GM18867 (cell line): Measurements from ENCODE around the gene ASB3.
"Not testable (repeated sequence)": the region's sequence is repeated elsewhere in the genome, so short reads cannot be mapped to it uniquely, and the experiment has no call there.

Experiments
- ATAC-seq: cut with Tn5 transposase; IDR thresholded peaks from one replicate; pipeline ENCODE4 v1.9.1; 2021; ENCODE audit warnings: mild to moderate bottlenecking, moderate library complexity; ENCODE audit not compliant: unreplicated experiment

Gene ASB3

DNA sequence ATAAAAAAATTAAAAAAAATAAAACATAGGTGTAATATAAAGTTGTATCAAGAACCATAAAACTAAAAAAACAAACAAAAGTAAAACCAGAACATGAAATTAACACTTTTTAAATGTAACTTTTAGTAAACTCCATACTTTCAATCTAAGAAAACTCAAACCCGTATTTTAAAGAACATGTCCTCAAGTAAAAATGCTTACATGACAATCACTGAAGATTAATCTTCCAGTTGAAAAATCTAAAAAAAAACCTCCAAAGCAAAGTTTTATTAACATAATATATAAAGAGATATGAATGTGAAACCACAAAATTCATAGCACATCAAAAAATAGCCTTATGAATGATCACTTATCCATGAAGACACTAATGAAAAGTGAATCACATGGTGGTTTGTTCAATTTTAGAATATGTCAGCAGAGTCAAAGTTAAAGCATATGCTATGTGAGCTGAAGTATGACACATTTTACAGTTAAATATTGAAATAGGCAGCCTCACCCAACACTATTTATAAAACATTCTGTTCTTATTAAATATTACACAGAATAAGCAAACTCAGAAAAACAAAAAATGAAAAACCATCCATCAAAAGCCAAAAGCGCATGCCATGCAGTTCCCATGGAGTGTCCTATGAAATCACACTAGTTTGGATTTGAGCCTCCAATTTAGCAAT lies 42.2 kb downstream of the ASB3 start:
- ATAC-seq: no peak

- no peak for ATAC-seq
Observed at GRCh38 chr2:53740170-53740569, 46.6 kb downstream of the ASB3 start.

GRCh38 chr2:53739032-53739431 lies 47.7 kb downstream of the ASB3 start:
- ATAC-seq: no peak

- ATAC-seq: no peak
Observed at GRCh38 chr2:53737091-53737490, 49.7 kb downstream of the ASB3 start.

DNA sequence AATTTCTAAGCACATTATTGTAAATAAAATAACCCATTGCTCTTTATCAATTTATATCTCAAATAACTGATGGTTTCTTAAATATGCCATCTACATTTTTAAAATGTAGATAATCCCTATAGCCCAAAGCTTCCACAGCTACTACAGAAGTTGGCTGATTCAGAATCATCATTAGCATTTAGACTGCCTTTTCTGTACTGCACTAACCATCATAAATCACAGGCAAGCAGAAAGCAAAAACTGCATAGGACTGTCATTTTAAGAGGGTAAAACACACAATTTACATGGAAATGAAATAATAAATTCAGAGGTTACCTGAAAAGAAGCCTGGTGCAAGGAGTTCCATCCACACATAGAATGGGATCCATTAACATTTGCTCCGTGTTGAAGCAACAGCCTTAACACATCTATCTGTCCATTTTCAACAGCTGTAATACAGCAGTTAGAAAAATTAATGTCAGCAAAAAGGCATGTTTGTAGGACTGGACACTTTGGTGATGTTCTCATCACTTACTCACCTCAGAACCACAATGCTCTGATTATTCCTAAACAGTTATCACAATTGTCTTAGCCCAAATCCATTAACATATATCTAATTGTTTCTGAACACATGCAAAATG lies 57.5 kb downstream of the ASB3 start:
- ATAC-seq: no peak

- ATAC-seq: no peak
Observed at GRCh38 chr2:53727921-53728320, 58.8 kb downstream of the ASB3 start.

DNA sequence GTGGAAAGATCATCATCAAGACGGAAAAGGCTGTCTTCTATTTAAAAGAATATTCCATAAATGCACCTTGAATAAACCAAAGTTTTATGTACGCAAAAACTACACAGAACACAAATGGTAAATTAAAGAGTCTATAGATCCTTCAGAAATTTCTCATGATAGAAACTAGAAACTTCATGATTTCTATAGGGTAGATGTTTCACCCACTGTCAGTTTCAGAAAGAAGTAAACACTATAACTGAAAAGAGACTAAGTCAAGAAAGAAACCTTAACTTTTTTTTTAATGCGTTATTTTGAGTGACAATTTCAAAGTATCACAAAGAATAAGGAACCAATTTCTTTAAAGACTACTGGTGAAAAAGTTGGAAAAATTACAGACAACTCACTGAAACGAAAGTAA lies 61.1 kb downstream of the ASB3 start:
- ATAC-seq: no peak

DNA sequence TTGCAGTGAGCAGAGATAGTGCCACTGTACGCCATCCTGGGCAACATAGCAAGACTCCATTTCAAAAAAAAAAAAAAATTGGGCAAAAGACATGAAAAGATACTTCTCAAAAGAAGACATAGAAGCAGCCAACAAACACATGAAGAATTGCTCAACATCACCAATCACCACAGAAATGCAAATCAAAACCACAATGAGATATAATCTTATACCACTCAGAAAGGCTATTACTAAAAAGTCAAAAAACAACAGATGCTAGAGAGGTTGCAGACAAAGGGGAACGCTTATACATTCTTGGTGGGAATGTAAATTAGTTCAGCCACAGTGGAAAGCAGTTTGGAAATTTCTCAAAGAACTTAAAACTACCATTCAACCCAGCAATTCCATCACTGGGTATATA lies 62.2 kb downstream of the ASB3 start:
- ATAC-seq: no peak

GRCh38 chr2:53720944-53721343 lies 65.8 kb downstream of the ASB3 start:
- not testable (repeated sequence) for ATAC-seq

DNA sequence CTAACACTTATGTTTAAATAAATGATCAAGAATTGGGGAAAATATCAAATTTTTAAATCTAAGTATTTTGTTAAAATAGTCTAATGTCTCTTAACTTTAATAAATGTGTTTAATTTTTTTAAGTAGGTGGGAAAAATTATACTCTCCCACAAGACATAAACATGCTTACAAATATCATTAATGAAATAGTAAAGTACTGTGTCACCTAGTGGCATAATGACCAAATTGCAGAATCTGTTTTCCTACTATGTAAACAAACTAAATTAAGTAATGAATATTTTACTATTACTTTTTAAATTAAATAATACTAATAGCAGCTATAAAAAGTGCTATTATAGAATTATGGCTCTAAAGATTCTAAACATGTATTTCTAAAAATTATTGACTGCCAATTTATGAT lies 71.2 kb downstream of the ASB3 start:
- ATAC-seq: no peak

DNA sequence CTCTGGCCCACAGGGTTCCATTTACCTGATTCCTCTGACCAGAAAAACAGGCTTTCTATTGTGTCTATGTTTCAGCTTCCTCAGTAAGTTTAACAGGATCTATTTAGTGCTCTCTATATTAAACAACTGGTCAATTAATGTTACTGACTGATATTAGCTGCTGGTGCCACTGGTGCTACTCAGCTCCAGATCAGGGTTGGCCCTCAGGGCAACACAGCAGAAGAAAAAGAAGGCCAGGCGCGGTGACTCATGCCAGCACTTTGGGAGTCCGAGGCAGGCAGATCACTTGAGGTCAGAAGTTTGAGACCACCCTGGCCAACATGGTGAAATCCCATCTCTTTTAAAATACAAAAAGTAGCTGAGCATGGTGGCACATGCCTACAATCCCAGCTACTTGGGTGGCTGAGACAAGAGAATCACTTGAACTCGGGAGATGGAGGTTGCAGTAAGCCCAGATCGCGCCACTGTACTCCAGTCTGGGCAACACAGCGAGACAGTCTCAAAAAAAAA lies 75.4 kb downstream of the ASB3 start:
- ATAC-seq: no peak

DNA sequence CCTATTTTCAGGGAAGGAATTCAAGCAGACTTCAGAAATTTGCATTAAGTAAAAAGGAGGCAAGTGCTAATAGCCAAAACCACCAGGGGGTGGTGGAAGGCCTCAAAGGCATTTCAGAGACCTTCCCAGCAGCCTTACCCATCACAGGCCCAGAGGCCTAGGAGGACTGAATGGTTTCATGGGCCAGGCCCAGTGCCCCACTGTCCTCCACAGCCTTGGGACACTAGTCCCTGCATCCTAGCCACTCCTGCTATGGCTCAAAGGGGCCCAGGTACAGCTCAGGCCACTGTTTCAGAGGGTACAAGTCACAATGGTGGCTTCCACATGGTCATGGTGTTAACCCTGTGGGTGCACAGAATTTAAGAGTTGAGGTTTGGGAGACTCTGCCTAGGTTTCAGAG lies 77.8 kb downstream of the ASB3 start:
- ATAC-seq: no peak

- no peak for ATAC-seq
Observed at GRCh38 chr2:53701221-53701620, 85.5 kb downstream of the ASB3 start.

GRCh38 chr2:53697686-53698085 lies 89.1 kb downstream of the ASB3 start:
- no peak for ATAC-seq

DNA sequence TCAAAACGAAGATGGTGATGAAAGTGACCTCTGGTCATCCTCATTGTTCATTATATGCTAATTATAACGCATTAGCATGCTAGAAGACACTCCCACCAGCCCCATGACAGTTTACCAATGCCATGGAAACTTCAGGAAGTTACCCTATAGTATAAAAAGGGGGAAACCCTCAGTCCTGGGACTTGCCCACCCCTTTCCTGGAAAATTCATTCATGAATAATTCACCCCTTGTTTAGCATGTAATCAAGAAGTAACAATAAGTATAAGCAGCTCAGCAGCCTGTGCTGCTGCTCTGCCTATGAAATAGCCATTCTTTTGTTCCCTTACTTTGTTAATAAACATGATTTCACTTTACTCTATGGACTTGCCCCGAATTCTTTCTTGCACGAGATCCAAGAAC lies 89.7 kb downstream of the ASB3 start:
- no peak for ATAC-seq

DNA sequence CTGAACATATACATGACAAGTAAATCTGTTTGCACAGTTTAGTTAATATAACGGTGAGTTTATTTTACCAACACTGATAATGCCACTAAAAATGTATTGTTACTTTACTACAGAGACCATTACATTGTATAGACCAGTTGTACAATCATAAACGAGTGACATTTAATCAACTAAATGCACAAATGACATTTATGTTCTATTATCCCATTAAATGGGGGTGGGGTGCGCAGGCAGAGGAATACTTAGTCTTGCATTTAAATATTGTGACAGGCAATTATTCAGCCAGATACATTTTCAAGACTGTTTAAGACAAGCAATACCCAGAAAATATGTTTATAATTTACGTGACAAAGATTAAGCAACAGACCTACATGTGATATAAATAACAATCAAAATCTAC lies 91.2 kb downstream of the ASB3 start:
- no peak for ATAC-seq

GRCh38 chr2:53694096-53694771 lies 92.5 kb downstream of the ASB3 start:
- no peak for ATAC-seq

GRCh38 chr2:53690876-53691275 lies 95.9 kb downstream of the ASB3 start:
- no peak for ATAC-seq

DNA sequence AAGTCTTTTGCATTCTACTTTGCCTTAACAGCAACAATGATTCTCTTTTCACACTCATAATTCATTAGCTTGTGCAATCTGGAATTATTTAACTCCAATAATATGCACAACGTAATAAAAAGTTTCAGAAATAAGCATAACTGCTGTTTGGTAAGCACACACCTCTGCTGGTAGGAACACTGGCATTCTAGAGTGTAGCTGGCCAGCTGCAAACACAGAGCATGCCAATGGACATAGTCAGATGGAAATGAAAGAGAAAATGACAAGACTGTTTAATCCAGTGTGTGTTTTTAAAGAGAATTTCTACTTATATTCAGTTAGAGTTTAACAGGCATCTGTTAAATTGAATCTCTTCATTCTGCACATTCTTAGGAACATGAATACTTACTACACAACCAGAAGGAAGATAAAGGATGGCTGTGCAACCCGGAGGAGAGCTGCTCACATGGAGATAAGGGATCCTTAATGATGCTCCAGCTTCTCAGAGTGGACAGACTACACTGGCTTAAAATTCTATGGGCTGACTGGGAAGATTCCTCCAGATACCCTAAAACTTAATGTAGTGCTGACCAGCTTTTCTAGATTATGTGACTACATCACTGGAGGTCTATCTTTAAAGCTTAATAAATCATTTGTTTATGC lies 113.8 kb downstream of the ASB3 start:
- no peak for ATAC-seq

DNA sequence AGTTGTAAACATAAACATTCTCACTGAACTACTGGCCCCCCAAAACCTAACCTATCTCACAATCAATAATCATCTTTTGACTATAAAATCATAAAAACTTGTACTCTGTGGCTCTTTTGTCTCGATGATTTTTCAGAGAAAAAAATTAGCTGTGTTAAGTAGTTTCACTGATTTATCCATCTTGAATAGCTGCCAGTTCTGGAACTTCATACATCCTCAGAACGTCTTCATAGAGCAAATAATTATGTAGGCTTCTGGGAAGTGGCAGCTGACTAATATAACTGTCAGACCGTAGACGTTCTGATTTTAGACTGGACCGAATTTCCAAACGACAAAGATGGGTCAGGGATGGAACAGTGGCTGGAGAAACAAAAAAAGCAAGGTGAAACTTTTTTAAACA lies 116.4 kb downstream of the ASB3 start:
- no peak for ATAC-seq

DNA sequence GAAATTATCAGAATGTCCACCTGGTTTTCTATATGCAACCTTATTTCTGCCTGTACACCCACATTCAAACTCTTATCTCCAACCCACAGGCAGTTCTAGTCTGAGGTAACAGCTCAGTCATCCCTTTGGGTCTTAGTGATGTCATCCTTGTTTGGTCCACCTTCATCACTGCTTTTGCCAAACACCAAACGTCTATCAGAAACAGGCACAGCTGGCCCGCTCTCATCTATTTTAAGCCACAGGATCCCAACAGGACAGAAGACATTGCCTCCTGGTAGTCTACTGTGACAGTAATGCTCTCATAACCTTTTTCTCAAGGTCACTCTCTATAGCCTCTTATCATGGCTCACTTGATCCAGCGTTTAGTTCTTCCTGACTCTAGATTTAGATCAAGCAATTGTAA lies 118.1 kb downstream of the ASB3 start:
- ATAC-seq: no peak

DNA sequence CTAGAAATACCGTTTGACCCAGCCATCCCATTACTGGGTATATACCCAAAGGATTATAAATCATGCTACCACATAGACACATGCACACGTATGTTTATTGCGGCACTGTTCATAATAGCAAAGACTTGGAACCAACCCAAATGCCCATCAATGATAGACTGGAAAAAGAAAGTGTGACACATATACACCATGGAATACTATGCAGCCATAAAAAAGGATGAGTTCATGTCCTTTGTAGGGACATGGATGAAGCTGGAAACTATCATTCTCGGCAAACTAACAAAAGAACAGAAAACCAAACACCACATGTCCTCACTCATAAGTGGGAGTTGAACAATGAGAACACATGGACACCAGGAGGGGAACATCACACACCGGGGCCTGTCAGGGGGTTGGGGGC lies 119.6 kb downstream of the ASB3 start:
- ATAC-seq: not testable (repeated sequence)
